ENCODE results near the gene RGS17. TPM values are rescaled to one million over a fixed set of nuclear protein-coding genes. Genes with fewer than 3 reads are reported as not detected.

The RGS17 gene

DNA sequence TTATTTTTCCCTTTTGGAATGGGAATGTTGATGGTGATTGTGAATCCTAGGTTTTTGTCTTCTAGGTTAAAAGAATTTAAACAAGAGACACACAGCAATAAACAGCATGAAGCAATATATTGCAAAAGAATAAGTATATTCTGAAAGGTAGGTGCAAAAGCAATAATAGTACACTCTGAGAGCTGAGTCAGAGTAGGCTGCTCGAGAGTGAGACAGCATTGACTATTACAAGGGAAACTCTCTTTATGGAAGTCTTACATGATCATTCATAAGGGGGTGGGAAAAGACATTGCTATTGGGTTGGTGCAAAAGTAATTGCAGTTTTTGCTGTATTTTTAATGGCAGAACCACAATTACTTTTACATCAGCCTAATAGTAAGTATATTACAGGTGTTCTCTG, 173.3 kb downstream of the RGS17 start:
- H2BK120ac ChIP-seq (ENCODE audit: low read depth, low read length) = no peak overlapping the region
- no peak overlapping the region for H3K4ac ChIP-seq (ENCODE audit: low read depth in 1 of 2, low read length in 2 of 2)
- H3K36me3 ChIP-seq (ENCODE audit: control insufficient read depth in 1 of 2, insufficient read depth in 2 of 2, low read depth in 1 of 2, low read length in 2 of 2) = no peaks in the 10 kb centered on the region
- no peak overlapping the region for H2AFZ ChIP-seq (ENCODE audit: low read depth, low read length)
- H3K23ac ChIP-seq (ENCODE audit: low read length in 2 of 2) = no peak overlapping the region
- H4K8ac ChIP-seq (ENCODE audit: low read length) = no peak overlapping the region
- H3K18ac ChIP-seq (ENCODE audit: low read depth in 1 of 2, low read length in 2 of 2) = no peak overlapping the region
- H3K14ac ChIP-seq (ENCODE audit: low read length in 2 of 2) = no peak overlapping the region
- no peak overlapping the region for H2BK12ac ChIP-seq (ENCODE audit: low read length in 2 of 2)
- no peak overlapping the region for H4K91ac ChIP-seq (ENCODE audit: low read length)
- H2AK5ac ChIP-seq (ENCODE audit: low read length, severe bottlenecking) = no peak overlapping the region
- no peak overlapping the region for H3K4me2 ChIP-seq (ENCODE audit: low read length, poor library complexity, severe bottlenecking)
- no peaks in the 10 kb centered on the region for H3K9me3 ChIP-seq (ENCODE audit: control insufficient read depth, low read length)
- H3K27ac ChIP-seq (ENCODE audit: low read length, poor library complexity, severe bottlenecking) = no peak overlapping the region
- no peak overlapping the region for H2BK5ac ChIP-seq (ENCODE audit: low read depth, low read length, poor library complexity, severe bottlenecking)
- no peaks in the 10 kb centered on the region for H3K27me3 ChIP-seq (ENCODE audit: control insufficient read depth in 1 of 2, insufficient read depth in 1 of 2, low read length in 2 of 2)
- no peak for DNase-seq
- H3K4me3 ChIP-seq (ENCODE audit: insufficient read depth in 1 of 2, low read depth in 1 of 2, low read length in 2 of 2) = no peak overlapping the region
- H2BK15ac ChIP-seq (ENCODE audit: low read depth, poor library complexity, severe bottlenecking) = no peak overlapping the region
- H3K9ac ChIP-seq (ENCODE audit: low read length) = no peak overlapping the region
- peaks cover 7% of the 10 kb centered on the region for H3K4me1 ChIP-seq (ENCODE audit: control insufficient read depth, insufficient read depth, low read depth, low read length)
- no peaks in the 10 kb centered on the region for H3K79me1 ChIP-seq (replicated peaks; ENCODE audit: low read length, poor library complexity, severe bottlenecking)
- 68% methylated on average over 1 of the region's 1 CpG for WGBS

Small RNA genes lying within 50 kb of the gene (small RNA-seq; reads per million reads assigned to genes)
- gene AL080276.1 (ENCODE audit: low read depth) (not detected), gene RNA5SP224 (ENCODE audit: low read depth) (not detected)

Data from mesenchymal stem cell (in vitro differentiated cells and primary cell).